Activated CD8-positive, alpha-beta T cell treated with anti-CD3 and anti-CD28 coated beads for 36 hours (primary cell): ENCODE data around the gene MFAP3. TPM values are rescaled to one million over a fixed set of nuclear protein-coding genes. Genes with fewer than 3 reads are reported as not detected.

ENCODE experiments used
- ATAC-seq: fragments of 200-7000 bp; cut with Tn5 transposase; one replicate; pipeline ENCODE4 v1.10.0; 2021; ENCODE audit warnings: mild to moderate bottlenecking, moderate library complexity
- CTCF ChIA-PET: fragments of 350-600 bp; sonication (Branson Sonifier 250); formaldehyde crosslinking; loops from one replicate; lab custom pipeline; 2021; ENCODE audit warnings: antibody characterized with exemption; lab: Charles Lee
- POLR2A ChIA-PET: fragments of 350-600 bp; sonication (Branson Sonifier 250); formaldehyde crosslinking; loops from one replicate; lab custom pipeline; 2021; ENCODE audit warnings: antibody characterized with exemption; lab: Charles Lee
- DNase-seq: peaks from one replicate; pipeline ENCODE4 v3.0.0-alpha.2; 2020
- H3K27ac Mint-ChIP-seq: one replicate; pipeline ENCODE4 v1.8.0; 2021; ENCODE audit warnings: mild to moderate bottlenecking, mixed read lengths
- H3K27me3 Mint-ChIP-seq: one replicate; pipeline ENCODE4 v1.8.0; 2021; ENCODE audit warnings: mixed read lengths
- H3K36me3 Mint-ChIP-seq: one replicate; pipeline ENCODE4 v1.8.0; 2021; ENCODE audit warnings: low read depth, mixed read lengths
- H3K4me1 Mint-ChIP-seq: one replicate; pipeline ENCODE4 v1.8.0; 2021; ENCODE audit warnings: low read depth, mixed read lengths
- H3K4me3 Mint-ChIP-seq: one replicate; pipeline ENCODE4 v1.8.0; 2021; ENCODE audit warnings: mild to moderate bottlenecking, moderate library complexity, mixed read lengths
- H3K9me3 Mint-ChIP-seq: one replicate; pipeline ENCODE4 v1.8.0; 2021; ENCODE audit warnings: mixed read lengths
- intact Hi-C: fragments of 100-400 bp; cut with micrococcal nuclease; formaldehyde crosslinking; loops from one replicate; pipeline ENCODE4 v1.10.0; 2022
- total RNA-seq, 2 experiments: library from RNA; stranded (reverse); gene quantifications; one replicate each; pipeline ENCODE4 v1.2.3, GENCODE V29; 2021
- TF ChIP-seq, protein P1 (sequence below): fragments of 200-600 bp; IDR thresholded peaks from one replicate; pipeline ENCODE4 v1.8.0; 2022; ENCODE audit warnings: antibody characterized with exemption, mild to moderate bottlenecking

The MFAP3 gene
- total RNA-seq = 10 to 100 TPM in 1 of 2 experiments, 1 to 10 TPM in 1; 10.0 to 12.1 TPM

DNA sequence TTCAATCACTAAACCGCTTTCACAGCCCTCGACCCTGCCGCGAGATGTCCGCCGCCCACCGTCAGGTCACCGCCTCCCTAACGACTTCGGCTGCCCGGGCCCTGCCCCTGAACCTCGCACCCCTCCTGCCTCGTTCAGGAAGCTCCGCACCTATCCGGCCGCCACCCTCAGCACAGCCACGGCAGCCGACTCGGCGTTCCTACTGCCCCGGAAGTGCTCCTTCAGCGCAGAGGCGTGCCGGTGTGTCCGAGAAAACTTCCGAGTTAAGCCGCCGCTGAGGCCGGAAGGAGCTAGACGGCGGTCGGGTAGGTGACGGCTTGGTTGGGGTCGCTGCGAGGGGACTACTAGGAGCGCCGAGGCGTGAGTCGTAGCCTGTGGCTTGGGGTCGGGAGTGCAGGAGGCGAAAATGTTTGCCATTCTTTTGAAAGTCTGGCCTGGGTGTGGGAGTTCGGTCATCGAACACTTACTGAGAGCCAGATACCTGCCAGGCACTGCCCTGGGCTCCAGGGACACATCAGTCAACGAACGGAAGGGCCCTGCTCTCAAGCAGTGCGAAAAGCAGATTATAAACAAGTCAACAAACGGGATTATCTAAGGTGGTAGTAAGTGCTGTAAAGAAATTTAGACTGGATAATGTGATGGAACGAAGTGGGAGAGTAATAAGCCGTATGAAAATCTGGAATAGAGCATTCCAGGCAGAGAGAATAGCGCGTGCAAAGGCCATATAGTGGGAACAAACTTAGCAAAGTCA, at the start of gene MFAP3, which contains the start of gene FAM114A2:
Gene MFAP3 (plus strand): TSS at position 261 of the 751 bp plus-strand sequence. CDS start 10,756 bp downstream, outside the sequence.
Gene FAM114A2 (minus strand): TSS at position 204 of the 751 bp plus-strand sequence. CDS start 3,957 bp downstream, outside the sequence.
- H3K36me3 Mint-ChIP-seq = peaks cover 10% of the 10 kb centered on the region
- ATAC-seq = peak; percentile 99
- peak within 1 kb of the TSS; percentile 97 for H3K27ac Mint-ChIP-seq
- H3K27me3 Mint-ChIP-seq = no peaks in the 10 kb centered on the region
- H3K4me3 Mint-ChIP-seq = peak within 1 kb of the TSS; percentile 98
- POLR2A ChIA-PET = interaction anchor here (0.7 to 1.7 kb wide), 8 partner anchors 11 to 1733 kb away, joined by 3 to 7 read pairs (median 3); partner anchors contain the start of genes GALNT10 and GEMIN5
- TF ChIP-seq, protein P1, sequence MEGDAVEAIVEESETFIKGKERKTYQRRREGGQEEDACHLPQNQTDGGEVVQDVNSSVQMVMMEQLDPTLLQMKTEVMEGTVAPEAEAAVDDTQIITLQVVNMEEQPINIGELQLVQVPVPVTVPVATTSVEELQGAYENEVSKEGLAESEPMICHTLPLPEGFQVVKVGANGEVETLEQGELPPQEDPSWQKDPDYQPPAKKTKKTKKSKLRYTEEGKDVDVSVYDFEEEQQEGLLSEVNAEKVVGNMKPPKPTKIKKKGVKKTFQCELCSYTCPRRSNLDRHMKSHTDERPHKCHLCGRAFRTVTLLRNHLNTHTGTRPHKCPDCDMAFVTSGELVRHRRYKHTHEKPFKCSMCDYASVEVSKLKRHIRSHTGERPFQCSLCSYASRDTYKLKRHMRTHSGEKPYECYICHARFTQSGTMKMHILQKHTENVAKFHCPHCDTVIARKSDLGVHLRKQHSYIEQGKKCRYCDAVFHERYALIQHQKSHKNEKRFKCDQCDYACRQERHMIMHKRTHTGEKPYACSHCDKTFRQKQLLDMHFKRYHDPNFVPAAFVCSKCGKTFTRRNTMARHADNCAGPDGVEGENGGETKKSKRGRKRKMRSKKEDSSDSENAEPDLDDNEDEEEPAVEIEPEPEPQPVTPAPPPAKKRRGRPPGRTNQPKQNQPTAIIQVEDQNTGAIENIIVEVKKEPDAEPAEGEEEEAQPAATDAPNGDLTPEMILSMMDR = no peak
- no peaks in the 10 kb centered on the region for H3K9me3 Mint-ChIP-seq
- peak; percentile 93 for DNase-seq
- CTCF ChIA-PET = interaction anchor here (0.8 to 2.4 kb wide), 6 partner anchors 10 to 383 kb away, joined by 3 to 11 read pairs (median 6); partner anchors contain the start of gene GALNT10
- peaks cover 58% of the 10 kb centered on the region for H3K4me1 Mint-ChIP-seq
- intact Hi-C loops = no loop called here

DNA sequence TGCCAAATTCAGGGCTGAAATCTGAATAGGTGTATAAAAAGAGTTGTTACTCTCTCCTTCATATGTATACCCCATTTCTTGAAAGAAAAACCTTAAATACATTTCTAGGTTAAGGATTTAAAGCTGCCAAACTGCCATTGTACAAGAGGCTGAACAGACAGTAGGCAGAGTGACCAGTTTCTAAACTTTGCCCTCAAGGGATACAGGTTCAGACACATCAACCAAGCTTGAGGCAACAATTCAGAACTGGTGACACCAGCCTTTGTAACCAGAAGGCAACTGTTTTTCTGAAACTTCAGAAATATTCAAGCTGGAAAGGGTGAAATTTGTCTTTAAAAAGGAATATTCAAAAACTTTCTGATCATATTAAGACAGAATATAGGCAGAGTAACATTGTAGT, 47.6 kb upstream of the MFAP3 start:
- Mint-ChIP-seq H3K36me3 (peaks cover 9% of the 10 kb centered on the region), H3K4me1 (no peaks in the 10 kb centered on the region), H3K4me3 (no peak overlapping the region), H3K27me3 (no peaks in the 10 kb centered on the region), H3K27ac (no peak overlapping the region), H3K9me3 (no peaks in the 10 kb centered on the region)
- DNase-seq = no peak
- intact Hi-C loops = no loop called here
- no peak for ATAC-seq
- TF ChIP-seq, protein P1 = no peak
- POLR2A ChIA-PET = interaction anchor here (0.6 kb wide), 1 partner anchor 43 kb away, joined by 3 read pairs; no protein-coding TSS in a partner anchor
- CTCF ChIA-PET = interaction anchor here (0.8 to 1.2 kb wide), 3 partner anchors 17 to 206 kb away, joined by 3 to 5 read pairs (median 3); no protein-coding TSS in a partner anchor

DNA sequence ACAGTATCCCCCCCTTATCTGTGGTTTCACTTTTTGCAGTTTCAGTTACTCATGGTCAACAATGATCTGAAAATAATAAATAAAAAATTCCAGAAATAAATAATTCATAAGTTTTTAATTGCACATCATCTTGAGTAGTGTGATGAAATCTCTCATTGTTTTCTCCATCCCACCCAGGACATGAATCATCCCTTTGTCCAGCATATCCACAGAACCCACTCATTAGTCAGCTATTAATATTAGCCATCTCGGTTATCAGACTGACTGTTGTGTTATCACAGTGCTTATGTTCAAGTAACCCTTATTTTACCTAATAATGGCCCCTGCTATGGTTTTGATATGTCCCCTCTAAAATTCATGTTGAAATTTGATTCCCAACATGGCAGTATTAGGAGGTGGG, 40.8 kb upstream of the MFAP3 start:
- intact Hi-C loops = no loop called here
- ChIA-PET POLR2A (no interaction called here), CTCF (no interaction called here)
- TF ChIP-seq, protein P1 = no peak
- DNase-seq (no peak), ATAC-seq (no peak)
- H3K9me3 Mint-ChIP-seq = no peaks in the 10 kb centered on the region
- H3K27me3 Mint-ChIP-seq = no peaks in the 10 kb centered on the region
- no peaks in the 10 kb centered on the region for H3K4me1 Mint-ChIP-seq
- H3K4me3 Mint-ChIP-seq = no peak overlapping the region
- peaks cover 32% of the 10 kb centered on the region for H3K36me3 Mint-ChIP-seq
- no peak overlapping the region for H3K27ac Mint-ChIP-seq

DNA sequence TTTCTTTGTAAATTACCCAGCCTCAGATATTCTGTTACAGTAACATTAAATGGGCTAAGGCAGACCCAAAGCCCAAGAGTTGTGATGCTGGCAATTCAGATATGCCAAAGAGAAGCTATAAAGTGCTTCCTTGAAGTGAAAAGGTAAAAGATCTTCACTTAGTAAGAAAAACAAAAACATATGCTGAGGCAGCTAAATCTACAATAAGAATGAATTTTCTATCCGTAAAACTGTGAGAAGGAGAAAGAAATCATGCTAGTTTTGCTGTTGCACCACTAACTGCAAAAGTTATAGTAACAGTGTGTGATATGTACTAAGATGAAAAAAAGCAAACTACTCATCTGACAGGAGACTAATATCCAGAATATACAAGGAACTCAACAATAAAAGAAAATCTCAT, 40.0 kb upstream of the MFAP3 start:
- Mint-ChIP-seq H3K36me3 (peaks cover 32% of the 10 kb centered on the region), H3K27me3 (no peaks in the 10 kb centered on the region), H3K4me3 (no peak overlapping the region), H3K4me1 (no peaks in the 10 kb centered on the region), H3K27ac (no peak overlapping the region), H3K9me3 (no peaks in the 10 kb centered on the region)
- CTCF ChIA-PET = no interaction called here
- intact Hi-C loops = no loop called here
- POLR2A ChIA-PET = no interaction called here
- ATAC-seq (no peak), DNase-seq (no peak)
- TF ChIP-seq, protein P1 = no peak

DNA sequence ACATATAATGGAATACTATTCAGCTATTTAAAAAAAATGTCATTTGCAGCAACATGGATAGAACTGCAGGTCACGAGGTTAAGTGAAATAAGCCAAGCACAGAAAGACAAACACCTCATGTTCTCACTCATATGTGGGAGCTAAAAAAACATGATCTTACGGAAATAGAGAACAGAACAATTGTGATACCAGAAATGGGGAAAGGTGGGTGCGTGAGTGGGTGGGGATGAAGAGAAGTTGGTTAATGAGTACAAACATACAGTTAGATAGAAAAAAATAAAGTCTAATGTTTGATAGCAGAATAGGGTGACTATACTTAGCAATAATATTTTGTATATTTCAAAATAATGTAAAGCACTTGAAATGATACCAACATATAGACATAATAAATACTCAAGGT, 38.8 kb upstream of the MFAP3 start:
- ATAC-seq (no peak), DNase-seq (no peak)
- POLR2A ChIA-PET = no interaction called here
- CTCF ChIA-PET = no interaction called here
- no peak overlapping the region for H3K4me3 Mint-ChIP-seq
- H3K27me3 Mint-ChIP-seq = no peaks in the 10 kb centered on the region
- TF ChIP-seq, protein P1 = no peak
- H3K36me3 Mint-ChIP-seq = peaks cover 32% of the 10 kb centered on the region
- H3K9me3 Mint-ChIP-seq = no peaks in the 10 kb centered on the region
- no peak overlapping the region for H3K27ac Mint-ChIP-seq
- no peaks in the 10 kb centered on the region for H3K4me1 Mint-ChIP-seq
- intact Hi-C loops = no loop called here
